AG04450 (cell line): ENCODE measurements around the gene ADIPOR2. TPM values are rescaled to one million over a fixed set of nuclear protein-coding genes. Genes with fewer than 3 reads are reported as not detected.

ENCODE experiments used
- CTCF ChIA-PET: fragments of 300-600, 350-600 bp; formaldehyde crosslinking; extraction: SDS; loops from one replicate; lab custom pipeline; 2022; ENCODE audit warnings: antibody characterized with exemption, inconsistent platforms; lab: Charles Lee
- POLR2A ChIA-PET: fragments of 350-600 bp; formaldehyde crosslinking; extraction: SDS; loops from one replicate; lab custom pipeline; 2021; ENCODE audit warnings: antibody characterized with exemption, inconsistent platforms; lab: Yijun Ruan, JAX
- DNase-seq: peaks from one replicate; pipeline ENCODE4 v3.0.0-alpha.2; 2011; ENCODE audit warnings: low read depth, low spot score
- H3K27ac ChIP-seq: one replicate; pipeline ENCODE4 v1.5.1; 2012; ENCODE audit warnings: low read depth, low read length, control low read depth
- H3K27me3 ChIP-seq: one replicate; pipeline ENCODE4 v1.6.0; 2012; ENCODE audit warnings: low read length; ENCODE audit not compliant: control insufficient read depth, insufficient read depth
- H3K4me3 ChIP-seq: 2 replicates; pipeline ENCODE4 v1.5.1; 2011; ENCODE audit warnings: mild to moderate bottlenecking, low read depth, low read length, control low read depth
- H3K9me3 ChIP-seq: 2 replicates; pipeline ENCODE4 v1.5.1; 2012; ENCODE audit warnings: low read length; ENCODE audit not compliant: control insufficient read depth, insufficient read depth
- CTCF ChIP-seq: IDR thresholded peaks from 2 replicates; pipeline ENCODE4 v1.5.1; 2011; ENCODE audit warnings: low read depth, low read length, control low read depth, inconsistent platforms
- polyA plus RNA-seq: library from polyadenylated mRNA; depleted of rRNA; stranded (reverse); fragments of >200 nt; gene quantifications from 2 replicates; pipeline ENCODE4 v1.2.3, GENCODE V29; 2011

Gene ADIPOR2
- polyA plus RNA-seq, 1 experiment: 39.5 TPM

DNA sequence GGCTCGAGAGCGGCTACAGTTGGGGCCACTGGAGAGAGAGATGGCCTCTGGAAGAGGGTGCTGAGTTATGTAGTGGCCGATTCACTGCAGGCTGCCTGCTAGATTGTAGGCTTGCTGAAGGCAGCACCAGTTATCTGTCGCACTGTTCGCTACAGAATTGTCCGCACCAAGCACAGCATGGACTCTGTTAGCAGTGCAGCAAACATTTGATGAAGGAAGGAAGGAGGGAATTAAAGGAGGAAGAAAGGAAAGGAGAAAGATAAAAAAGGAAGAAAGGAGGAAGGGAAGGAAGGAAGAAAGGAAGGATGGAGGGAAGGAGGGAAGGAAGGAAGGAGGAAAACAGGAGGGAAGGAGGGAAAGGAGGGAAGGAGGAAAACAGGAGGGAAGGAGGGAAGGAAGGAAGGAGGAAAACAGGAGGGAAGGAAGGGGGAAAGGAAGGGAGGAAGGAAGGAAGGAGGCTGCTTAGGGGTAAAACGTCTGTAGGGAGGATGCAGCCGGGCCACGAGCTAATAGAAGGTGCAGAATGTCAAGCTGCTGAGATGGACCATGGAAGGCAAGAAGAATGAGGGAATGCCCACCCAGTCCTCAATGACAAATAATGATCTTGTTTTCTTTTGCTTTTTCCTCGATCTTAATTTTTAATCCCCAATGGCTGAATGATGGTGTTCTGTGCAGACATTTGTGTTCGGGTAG is 27.3 kb upstream of the ADIPOR2 start:
- Histone ChIP-seq H3K27ac (no peak overlapping the region), H3K4me3 (no peak overlapping the region), H3K27me3 (peaks cover 4% of the 10 kb centered on the region), H3K9me3 (peaks cover 5% of the 10 kb centered on the region; the same call in 1 of the 2 replicates)
- ChIA-PET CTCF (no interaction called here), POLR2A (no interaction called here)
- TF ChIP-seq CTCF: no peak
- DNase-seq: no peak

DNA sequence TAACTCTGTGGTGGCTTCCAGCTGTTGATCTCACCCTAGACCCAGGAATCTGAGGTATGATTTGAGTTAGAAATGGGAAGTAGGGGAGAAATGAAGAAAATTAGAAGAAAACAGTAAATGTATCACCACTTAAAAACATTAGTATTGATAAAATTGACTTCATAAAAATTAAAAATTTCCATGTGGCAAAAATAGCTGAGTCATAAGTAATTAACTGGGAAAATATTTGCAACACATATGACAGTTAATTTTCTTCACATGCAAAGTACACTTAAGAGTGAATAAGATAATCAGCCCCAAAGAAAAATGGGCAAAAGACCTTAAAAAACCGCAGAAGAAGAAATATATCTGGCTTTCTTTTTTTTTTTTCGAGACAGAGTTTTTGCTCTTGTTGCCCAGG is 25.5 kb upstream of the ADIPOR2 start:
- Histone ChIP-seq H3K27me3 (peaks cover 4% of the 10 kb centered on the region), H3K27ac (no peak overlapping the region), H3K4me3 (no peak overlapping the region), H3K9me3 (peaks cover 5% of the 10 kb centered on the region; the same call in 1 of the 2 replicates)
- no peak for DNase-seq
- CTCF ChIA-PET: no interaction called here
- POLR2A ChIA-PET: no interaction called here
- TF ChIP-seq CTCF: no peak

DNA sequence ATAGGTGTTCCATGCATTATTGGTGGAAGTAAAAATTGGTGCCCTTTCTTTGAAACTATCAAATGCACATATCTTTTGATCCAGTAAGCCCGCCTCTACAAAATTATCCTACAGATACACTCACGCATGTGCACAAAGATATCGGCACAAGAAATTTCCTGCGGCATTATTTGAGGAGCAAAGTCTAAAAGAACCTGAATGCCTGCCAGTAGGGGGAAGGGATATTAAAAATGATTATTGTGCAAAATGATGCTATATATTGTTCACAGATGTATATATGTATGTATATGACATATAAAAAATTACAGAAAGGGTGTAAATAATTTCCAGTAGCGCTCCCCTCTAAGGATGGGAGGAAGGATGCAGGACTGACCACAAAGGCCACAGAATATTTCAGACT is 24.7 kb upstream of the ADIPOR2 start:
- ChIA-PET CTCF (interaction anchor here (0.6 kb wide), 1 partner anchor 38 kb away, joined by 5 read pairs; no protein-coding TSS in a partner anchor), POLR2A (interaction anchor here (0.6 to 0.7 kb wide), 2 partner anchors 15 to 26 kb away, joined by 3 read pairs; no protein-coding TSS in a partner anchor)
- Histone ChIP-seq H3K9me3 (peaks cover 5% of the 10 kb centered on the region; the same call in 1 of the 2 replicates), H3K4me3 (no peak overlapping the region), H3K27me3 (peaks cover 4% of the 10 kb centered on the region), H3K27ac (no peak overlapping the region)
- DNase-seq: no peak
- TF ChIP-seq CTCF: no peak

- ChIA-PET POLR2A (interaction anchor here (0.6 to 0.7 kb wide), 2 partner anchors 15 to 25 kb away, joined by 3 read pairs; no protein-coding TSS in a partner anchor), CTCF (interaction anchor here (0.6 kb wide), 1 partner anchor 37 kb away, joined by 5 read pairs; no protein-coding TSS in a partner anchor)
- peaks cover 4% of the 10 kb centered on the region for H3K27me3 ChIP-seq
- no peak for DNase-seq
- H3K9me3 ChIP-seq: peaks cover 5% of the 10 kb centered on the region; the same call in 1 of the 2 replicates
- H3K4me3 ChIP-seq: no peak overlapping the region
- H3K27ac ChIP-seq: no peak overlapping the region
- no peak for TF ChIP-seq CTCF
These were observed 24.1 kb upstream of the ADIPOR2 start for GRCh38 chr12:1666685-1667162.

GRCh38 chr12:1668833-1669543 is 21.9 kb upstream of the ADIPOR2 start:
- Histone ChIP-seq H3K27me3 (no peaks in the 10 kb centered on the region), H3K4me3 (no peak overlapping the region), H3K27ac (no peak overlapping the region), H3K9me3 (no peaks in the 10 kb centered on the region)
- TF ChIP-seq CTCF: no peak
- ChIA-PET POLR2A (interaction anchor here (0.6 kb wide), 1 partner anchor 10 kb away, joined by 8 read pairs; no protein-coding TSS in a partner anchor), CTCF (no interaction called here)
- DNase-seq: no peak
